ENCODE measurements around the gene MTMR12.

Gene MTMR12

GRCh38 chr5:32312595-32313332, at the start of gene MTMR12:
TSS of gene MTMR12 (minus strand) at chr5:32312939. CDS start at chr5:32312838, 101 bp downstream.
- peak; percentile 99 for DNase-seq

GRCh38 chr5:32362527-32362926, 49.8 kb upstream of the MTMR12 start:
- DNase-seq, result no peak

- no peak for DNase-seq
Measured at GRCh38 chr5:32360906-32361305, 48.2 kb upstream of the MTMR12 start.

DNA sequence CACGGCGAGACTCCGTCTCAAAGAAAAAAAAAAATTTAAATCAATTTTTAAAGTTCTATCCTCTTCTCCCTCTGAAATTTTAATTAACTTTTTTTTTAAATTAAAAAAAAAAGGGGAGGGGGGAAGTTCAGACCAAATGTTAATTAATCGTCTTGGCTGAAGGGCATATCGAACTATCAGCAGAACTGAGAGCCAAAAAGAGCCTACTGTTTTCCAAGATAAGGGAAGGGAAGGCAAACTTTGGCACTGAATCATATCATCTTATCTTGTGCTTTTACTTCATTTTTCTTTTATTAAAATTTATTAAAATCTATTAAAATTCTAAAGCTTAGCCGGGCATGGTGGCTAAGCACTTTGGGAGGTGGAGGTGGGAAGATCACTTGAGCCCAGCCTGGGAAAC, 45.9 kb upstream of the MTMR12 start:
- DNase-seq, result no peak

DNA sequence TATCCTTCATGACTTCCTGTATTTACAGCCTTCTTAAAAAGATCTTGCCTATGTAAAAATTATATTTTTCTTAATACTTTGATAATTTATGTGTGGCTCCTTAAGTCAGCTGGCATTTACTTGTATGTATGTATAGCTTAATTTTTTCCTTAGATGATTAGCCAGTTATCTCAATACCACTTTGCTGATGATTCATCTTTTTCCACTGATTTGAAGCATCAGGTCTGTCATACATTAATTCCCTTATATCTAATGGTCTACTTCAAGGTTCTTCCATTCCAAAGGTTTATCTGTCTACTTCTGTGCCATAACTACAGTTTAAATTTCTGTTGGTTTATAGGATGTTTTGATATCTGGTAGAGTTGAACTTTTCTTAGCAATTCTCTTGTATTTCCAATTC, 44.9 kb upstream of the MTMR12 start:
- no peak for DNase-seq

- DNase-seq, result no peak
Measured at GRCh38 chr5:32355686-32356085, 42.9 kb upstream of the MTMR12 start.

DNA sequence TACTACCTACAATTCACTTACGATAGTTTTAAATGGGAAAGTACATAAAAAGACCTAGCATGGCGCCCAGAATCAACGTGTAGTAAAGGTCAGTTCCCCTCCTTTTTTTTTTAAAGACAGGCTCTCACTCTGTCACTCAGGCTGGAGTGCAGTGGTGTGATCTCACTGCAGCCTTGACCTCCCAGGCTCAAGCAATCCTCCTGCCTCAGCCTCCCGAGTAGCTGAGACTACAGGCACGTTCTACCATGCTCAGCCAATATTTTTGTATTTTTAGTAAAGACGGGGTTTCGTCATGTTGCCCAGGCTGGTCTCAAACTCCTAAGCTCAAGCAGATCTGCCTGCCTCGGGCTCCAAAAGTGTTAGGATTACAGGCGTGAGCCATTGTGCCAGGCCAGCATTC, 40.7 kb upstream of the MTMR12 start:
- no peak for DNase-seq

GRCh38 chr5:32352685-32353084, 39.9 kb upstream of the MTMR12 start:
- DNase-seq, result no peak

- no peak for DNase-seq
Measured at GRCh38 chr5:32346869-32347268, 34.1 kb upstream of the MTMR12 start.

- no peak for DNase-seq
Measured at GRCh38 chr5:32343058-32343672, 30.4 kb upstream of the MTMR12 start.

DNA sequence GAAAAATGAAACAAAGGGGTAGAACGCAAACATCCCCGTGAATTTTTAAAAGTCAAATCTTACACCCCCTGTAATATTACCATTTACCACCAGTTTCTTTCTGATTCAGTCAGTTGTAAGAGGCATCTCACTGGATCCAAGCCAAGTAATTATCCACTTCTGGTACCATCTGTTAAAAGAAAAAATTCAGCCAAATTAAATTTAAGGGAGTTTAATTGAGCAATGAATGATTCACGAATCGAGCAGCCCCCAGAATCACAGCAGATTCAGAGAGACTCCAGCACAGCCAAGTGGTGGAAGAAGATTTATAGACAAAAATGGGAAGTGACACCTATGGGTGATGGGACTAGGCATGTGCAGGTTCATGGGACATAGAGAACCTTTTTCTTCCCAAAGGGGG, 29.9 kb upstream of the MTMR12 start:
- no peak for DNase-seq

DNA sequence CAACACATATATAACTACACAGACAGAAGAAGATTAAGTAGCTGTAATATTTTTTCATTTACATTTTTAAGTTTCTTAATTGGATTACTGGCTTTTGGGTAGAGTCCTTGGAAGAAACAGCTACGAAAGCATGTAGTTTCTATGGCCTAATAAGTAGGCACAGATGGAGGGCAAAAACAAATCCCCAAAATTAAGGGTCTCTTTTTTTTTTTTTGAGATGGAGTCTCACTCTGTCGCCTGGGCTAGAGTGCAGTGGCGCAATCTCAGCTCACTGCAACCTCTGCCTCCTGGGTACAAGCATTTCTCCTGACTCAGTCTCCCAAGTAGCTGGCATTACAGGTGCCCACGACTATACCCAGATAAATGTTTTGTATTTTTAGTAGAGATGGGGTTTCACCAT, 27.1 kb upstream of the MTMR12 start:
- DNase-seq, result no peak

- no peak for DNase-seq
Measured at GRCh38 chr5:32339198-32339597, 26.5 kb upstream of the MTMR12 start.

DNA sequence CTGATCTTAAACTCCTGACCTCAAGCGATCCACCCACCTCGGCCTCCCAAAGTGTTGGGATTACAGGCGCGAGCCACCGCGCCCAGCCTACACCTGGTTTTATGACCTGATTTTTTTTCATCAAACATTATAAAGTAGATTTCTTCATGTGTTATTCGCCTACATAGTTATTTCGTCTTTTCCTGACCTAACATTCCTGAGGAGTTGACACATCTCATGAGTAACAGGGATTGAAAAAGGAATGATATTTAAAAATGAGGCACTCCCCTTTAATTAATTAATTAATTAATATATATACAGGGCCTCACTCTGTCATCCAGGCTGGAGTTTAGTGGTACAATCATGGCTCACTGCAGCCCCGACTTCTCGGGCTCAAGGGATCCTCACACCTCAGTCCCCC, 20.2 kb upstream of the MTMR12 start:
- no peak for DNase-seq

DNA sequence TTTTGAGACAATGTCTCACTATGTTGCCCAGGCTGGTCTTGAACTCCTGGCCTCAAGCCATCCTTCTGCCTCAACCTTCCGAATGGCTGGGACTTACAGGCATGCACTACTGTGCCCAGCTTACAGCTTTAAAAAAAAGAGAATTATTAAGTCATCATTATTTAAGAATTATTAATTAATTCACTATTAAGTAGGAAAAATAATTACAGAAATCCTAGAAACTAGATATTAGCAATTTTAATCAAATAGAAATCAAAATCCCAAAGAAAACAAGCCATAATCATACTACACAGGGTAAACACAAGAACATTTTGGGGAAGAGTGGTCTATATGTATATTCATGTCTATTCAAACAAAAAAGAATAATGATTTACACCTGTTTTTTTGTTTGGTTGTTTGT, 19.6 kb upstream of the MTMR12 start:
- DNase-seq, result no peak

GRCh38 chr5:32331935-32332274, 19.2 kb upstream of the MTMR12 start:
- no peak for DNase-seq

- DNase-seq, result no peak
Measured at GRCh38 chr5:32331217-32331934, 18.6 kb upstream of the MTMR12 start.

- no peak for DNase-seq
Measured at GRCh38 chr5:32330126-32330971, 17.6 kb upstream of the MTMR12 start.

- DNase-seq, result peak; percentile 52
Measured at GRCh38 chr5:32329395-32329834, 16.7 kb upstream of the MTMR12 start.

GRCh38 chr5:32326216-32326772, 13.6 kb upstream of the MTMR12 start:
- peak; percentile 8 for DNase-seq

- DNase-seq, result no peak
Measured at GRCh38 chr5:32325616-32326015, 12.9 kb upstream of the MTMR12 start.

DNA sequence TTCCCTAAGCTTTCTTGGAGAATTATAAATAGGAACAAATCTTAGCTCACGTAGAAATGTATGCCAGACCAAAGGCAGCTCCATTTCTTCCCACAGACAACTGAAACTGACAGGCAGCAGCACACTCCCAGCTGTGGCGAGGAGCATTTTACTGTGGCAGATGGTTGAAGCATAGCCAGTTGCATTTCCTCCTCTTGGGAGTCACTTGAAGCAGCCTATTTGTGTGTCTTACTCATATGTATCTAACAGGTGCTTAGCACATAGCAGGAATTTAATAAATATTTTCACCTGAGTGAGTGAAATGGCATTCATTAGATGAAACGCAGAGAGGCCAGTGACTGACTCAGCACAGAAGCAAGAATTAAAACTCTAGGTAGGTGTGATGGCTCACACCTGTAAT, 12.3 kb upstream of the MTMR12 start:
- no peak for DNase-seq

DNA sequence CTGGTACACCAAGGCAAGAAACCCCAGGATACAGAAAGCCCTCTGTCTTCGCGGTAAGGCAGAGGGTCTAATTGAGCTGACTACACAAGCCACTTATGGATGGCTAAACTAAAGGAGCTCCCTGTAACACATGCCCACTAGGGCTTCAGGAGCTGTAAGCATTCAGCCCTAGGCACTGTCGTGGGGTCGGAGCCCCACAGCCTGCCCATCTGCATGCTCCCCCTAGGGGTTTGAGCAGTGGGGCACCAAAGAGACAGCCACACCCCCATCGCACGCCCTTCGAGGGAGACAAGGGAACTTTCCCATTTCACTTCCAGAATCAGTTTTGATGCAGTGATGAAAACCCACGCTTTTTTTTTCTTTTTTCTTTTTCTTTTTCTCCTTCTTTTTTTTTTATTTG, 11.0 kb upstream of the MTMR12 start:
- DNase-seq, result no peak
